Common myeloid progenitor, CD34-positive (primary cell): Measurements from ENCODE around the gene MEF2C.

ENCODE experiments used
- CTCF ChIA-PET: fragments of 350-600 bp; sonication (Branson Sonifier 250); formaldehyde crosslinking; loops from one replicate; lab custom pipeline; 2021; ENCODE audit warnings: antibody characterized with exemption; lab: Charles Lee
- POLR2A ChIA-PET: fragments of 350-600 bp; sonication (Branson Sonifier 250); formaldehyde crosslinking; loops from one replicate; lab custom pipeline; 2021; ENCODE audit warnings: antibody characterized with exemption; lab: Charles Lee
- DNase-seq, 3 donors: peaks; one replicate each; pipeline versions ENCODE4 v3.0.0 to v3.0.0-alpha.2; 2013
- H3K27ac ChIP-seq, 2 experiments: 1 replicate in 1 of 2; 2 replicates in 1 of 2; pipeline ENCODE4 v1.7.0; 2013; ENCODE audit warnings: inconsistent platforms in 2 of 2, low read length in 2 of 2, mild to moderate bottlenecking in 2 of 2, low read depth in 1 of 2, moderate library complexity in 1 of 2; ENCODE audit not compliant: severe bottlenecking in 2 of 2, insufficient read depth in 1 of 2, poor library complexity in 1 of 2
- H3K27me3 ChIP-seq, 5 experiments: replicated peaks in 2 of 5; 1 replicate in 3 of 5; 2 replicates in 2 of 5; pipeline versions ENCODE4 v1.6.1 to v1.7.0; 2013; ENCODE audit warnings: low read length in 4 of 5, mild to moderate bottlenecking in 2 of 5, moderate library complexity in 2 of 5, inconsistent platforms in 1 of 5; ENCODE audit not compliant: insufficient read depth in 5 of 5, control insufficient read depth in 4 of 5
- H3K36me3 ChIP-seq, 4 experiments: 1 replicate in 2 of 4; 2 replicates in 2 of 4; pipeline versions ENCODE4 v1.6.1 to v1.7.0; 2013; ENCODE audit warnings: low read length in 3 of 4, control low read depth in 1 of 4, mild to moderate bottlenecking in 1 of 4; ENCODE audit not compliant: control insufficient read depth in 4 of 4, insufficient read depth in 4 of 4
- H3K4me1 ChIP-seq, 4 experiments: 1 replicate in 3 of 4; 2 replicates in 1 of 4; pipeline versions ENCODE4 v1.6.1 to v1.7.1; 2013; ENCODE audit warnings: low read length in 3 of 4, mild to moderate bottlenecking in 3 of 4, control low read depth in 1 of 4, inconsistent platforms in 1 of 4, moderate library complexity in 1 of 4; ENCODE audit not compliant: control insufficient read depth in 4 of 4, insufficient read depth in 4 of 4; ENCODE audit errors: control extremely low read depth in 1 of 4
- H3K4me3 ChIP-seq, 7 experiments: 1 replicate in 4 of 7; 2 replicates in 3 of 7; pipeline versions ENCODE4 v1.5.1 to v1.7.0; 2013; ENCODE audit warnings: mild to moderate bottlenecking in 7 of 7, low read length in 6 of 7, moderate library complexity in 6 of 7, inconsistent platforms in 2 of 7, low read depth in 2 of 7, control low read depth in 1 of 7; ENCODE audit not compliant: insufficient read depth in 4 of 7, control insufficient read depth in 1 of 7; ENCODE audit errors: extremely low read depth in 1 of 7
- H3K9me3 ChIP-seq, 5 experiments: 1 replicate in 4 of 5; 2 replicates in 1 of 5; pipeline versions ENCODE4 v1.6.1 to v1.7.1; 2013; ENCODE audit warnings: low read length in 4 of 5, mild to moderate bottlenecking in 2 of 5, inconsistent platforms in 1 of 5, low read depth in 1 of 5, moderate library complexity in 1 of 5; ENCODE audit not compliant: control insufficient read depth in 4 of 5, insufficient read depth in 2 of 5; ENCODE audit errors: control extremely low read depth in 1 of 5
- WGBS: methylation state at CpG from one replicate; pipeline ENCODE4 v1.1.5; 2013; ENCODE audit not compliant: insufficient coverage; 5-methylcytosine and 5-hydroxymethylcytosine counted together

Gene MEF2C

GRCh38 chr5:88758591-88758990 lies 124.4 kb downstream of the MEF2C start:
- ChIA-PET POLR2A (no interaction called here), CTCF (interaction anchor here (1.5 kb wide), 1 partner anchor 21 kb away, joined by 3 read pairs; no protein-coding TSS in a partner anchor)
- Histone ChIP-seq H3K27me3 (no peaks in the 10 kb centered on the region), H3K27ac (no peak overlapping the region), H3K9me3 (peaks cover 0 to 3% (median 0%) of the 10 kb centered on the region in 5 experiments), H3K4me3 (no peak overlapping the region), H3K36me3 (peaks cover 2 to 61% (median 18%) of the 10 kb centered on the region in 4 experiments), H3K4me1 (peaks cover 3 to 22% (median 5%) of the 10 kb centered on the region in 4 experiments)
- no peak for DNase-seq
- 100% methylated on average over 3 of the region's 6 CpGs for WGBS

- no peak for DNase-seq
Observed at GRCh38 chr5:88758184-88758583, 124.8 kb downstream of the MEF2C start.

GRCh38 chr5:88756953-88757352 lies 126.0 kb downstream of the MEF2C start:
- Histone ChIP-seq H3K36me3 (peaks cover 2 to 75% (median 22%) of the 10 kb centered on the region in 4 experiments), H3K27ac (no peak overlapping the region), H3K9me3 (peaks cover 0 to 9% (median 0%) of the 10 kb centered on the region in 5 experiments), H3K4me1 (peaks cover 4 to 24% (median 6%) of the 10 kb centered on the region in 4 experiments), H3K4me3 (no peak overlapping the region), H3K27me3 (no peaks in the 10 kb centered on the region)
- WGBS: no CpG with 5 or more reads among the region's 3 CpGs
- no peak for DNase-seq
- ChIA-PET POLR2A (no interaction called here), CTCF (interaction anchor here (0.9 to 2.6 kb wide), 2 partner anchors 9 to 12 kb away, joined by 3 to 12 read pairs; no protein-coding TSS in a partner anchor)

More at GRCh38 chr5:88758184-88758583, 124.8 kb downstream of the MEF2C start:
- Histone ChIP-seq H3K9me3 (peaks cover 0 to 3% (median 0%) of the 10 kb centered on the region in 5 experiments), H3K36me3 (peaks cover 2 to 63% (median 19%) of the 10 kb centered on the region in 4 experiments), H3K27ac (no peak overlapping the region), H3K4me1 (peaks cover 3 to 22% (median 5%) of the 10 kb centered on the region in 4 experiments), H3K4me3 (no peak overlapping the region), H3K27me3 (no peaks in the 10 kb centered on the region)
- WGBS: 100% methylated on average over 1 of the region's 5 CpGs
- POLR2A ChIA-PET: no interaction called here
- CTCF ChIA-PET: interaction anchor here (0.9 to 1.5 kb wide), 2 partner anchors 14 to 20 kb away, joined by 3 read pairs; no protein-coding TSS in a partner anchor

- no peak for DNase-seq
- Histone ChIP-seq H3K4me3 (no peak overlapping the region), H3K27ac (no peak overlapping the region), H3K9me3 (peaks cover 0 to 6% (median 0%) of the 10 kb centered on the region in 5 experiments), H3K4me1 (peaks cover 4 to 18% (median 9%) of the 10 kb centered on the region in 4 experiments), H3K36me3 (peaks cover 17 to 73% (median 38%) of the 10 kb centered on the region in 4 experiments), H3K27me3 (no peaks in the 10 kb centered on the region)
- ChIA-PET CTCF (interaction anchor here (0.9 to 1.8 kb wide), 3 partner anchors 14 to 687 kb away, joined by 3 to 6 read pairs (median 3); no protein-coding TSS in a partner anchor), POLR2A (no interaction called here)
Observed at GRCh38 chr5:88748666-88749065, 134.3 kb downstream of the MEF2C start.

- H3K27me3 ChIP-seq: no peaks in the 10 kb centered on the region
- no peak overlapping the region for H3K4me3 ChIP-seq
- peaks cover 2 to 15% (median 3%) of the 10 kb centered on the region in 4 experiments for H3K4me1 ChIP-seq
- ChIA-PET POLR2A (interaction anchor here (0.6 kb wide), 1 partner anchor 92 kb away, joined by 3 read pairs; no protein-coding TSS in a partner anchor), CTCF (interaction anchor here (0.8 to 1.1 kb wide), 4 partner anchors 9 to 41 kb away, joined by 3 to 4 read pairs (median 3); no protein-coding TSS in a partner anchor)
- DNase-seq: no peak
- H3K27ac ChIP-seq: no peak overlapping the region
- WGBS: 97% methylated on average over 3 of the region's 3 CpGs
- H3K36me3 ChIP-seq: peaks cover 14 to 56% (median 30%) of the 10 kb centered on the region in 4 experiments
- H3K9me3 ChIP-seq: no peaks in the 10 kb centered on the region
Observed at GRCh38 chr5:88746438-88746882, 136.5 kb downstream of the MEF2C start.

- no peaks in the 10 kb centered on the region for H3K9me3 ChIP-seq
- H3K4me3 ChIP-seq: no peak overlapping the region
- ChIA-PET CTCF (interaction anchor here (0.8 to 1.3 kb wide), 3 partner anchors 8 to 15 kb away, joined by 3 read pairs; no protein-coding TSS in a partner anchor), POLR2A (no interaction called here)
- H3K4me1 ChIP-seq: peaks cover 0 to 15% (median 3%) of the 10 kb centered on the region in 4 experiments
- no peak overlapping the region for H3K27ac ChIP-seq
- no peaks in the 10 kb centered on the region for H3K27me3 ChIP-seq
- WGBS: 98% methylated on average over 6 of the region's 7 CpGs
- peaks cover 9 to 55% (median 28%) of the 10 kb centered on the region in 4 experiments for H3K36me3 ChIP-seq
- DNase-seq: no peak
Observed at GRCh38 chr5:88745093-88745696, 137.8 kb downstream of the MEF2C start.
